ENCODE data around the gene SVIL. TPM values are rescaled to one million over a fixed set of nuclear protein-coding genes. Genes with fewer than 3 reads are reported as not detected.

SVIL gene
- total and polyA plus RNA-seq, 7 donors = 8.3 to 1,443 (median 637) TPM

DNA sequence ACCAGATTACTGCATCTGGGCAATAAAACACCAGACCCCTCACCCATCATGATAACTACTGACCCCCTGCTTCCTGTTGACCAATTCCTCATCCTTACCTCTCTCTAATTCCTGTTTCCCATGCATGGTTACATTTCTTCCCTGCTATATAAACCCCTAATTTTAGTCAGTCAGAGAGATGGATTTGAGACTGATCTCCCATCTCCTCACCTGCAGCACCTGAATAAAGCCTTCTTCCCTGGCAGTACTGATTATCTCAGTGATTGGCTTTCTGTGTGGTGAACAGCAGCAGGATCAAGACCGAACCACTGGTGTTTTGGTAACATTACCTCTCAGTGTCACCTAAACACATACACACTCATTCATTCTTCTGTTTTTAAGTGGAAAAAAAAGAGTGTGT is 41.2 kb upstream of the SVIL start:
- TF ChIP-seq POLR2A (IDR thresholded peaks at IDR 0.05) (no peak), POLR2AphosphoS5 (IDR thresholded peaks at IDR 0.05) (no peak), EP300 (IDR thresholded peaks at IDR 0.05) (no peak)
- TF ChIP-seq, protein P1, sequence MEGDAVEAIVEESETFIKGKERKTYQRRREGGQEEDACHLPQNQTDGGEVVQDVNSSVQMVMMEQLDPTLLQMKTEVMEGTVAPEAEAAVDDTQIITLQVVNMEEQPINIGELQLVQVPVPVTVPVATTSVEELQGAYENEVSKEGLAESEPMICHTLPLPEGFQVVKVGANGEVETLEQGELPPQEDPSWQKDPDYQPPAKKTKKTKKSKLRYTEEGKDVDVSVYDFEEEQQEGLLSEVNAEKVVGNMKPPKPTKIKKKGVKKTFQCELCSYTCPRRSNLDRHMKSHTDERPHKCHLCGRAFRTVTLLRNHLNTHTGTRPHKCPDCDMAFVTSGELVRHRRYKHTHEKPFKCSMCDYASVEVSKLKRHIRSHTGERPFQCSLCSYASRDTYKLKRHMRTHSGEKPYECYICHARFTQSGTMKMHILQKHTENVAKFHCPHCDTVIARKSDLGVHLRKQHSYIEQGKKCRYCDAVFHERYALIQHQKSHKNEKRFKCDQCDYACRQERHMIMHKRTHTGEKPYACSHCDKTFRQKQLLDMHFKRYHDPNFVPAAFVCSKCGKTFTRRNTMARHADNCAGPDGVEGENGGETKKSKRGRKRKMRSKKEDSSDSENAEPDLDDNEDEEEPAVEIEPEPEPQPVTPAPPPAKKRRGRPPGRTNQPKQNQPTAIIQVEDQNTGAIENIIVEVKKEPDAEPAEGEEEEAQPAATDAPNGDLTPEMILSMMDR (IDR thresholded peaks at IDR 0.05) = no peak
- peaks cover 0 to 89% (median 35%) of the 10 kb centered on the region in 4 donors for H3K36me3 ChIP-seq
- peak overlapping the region in 1 of 4 donors; percentile 25 for H3K27ac ChIP-seq
- H3K4me1 ChIP-seq = peaks cover 0 to 54% (median 41%) of the 10 kb centered on the region in 4 donors
- no peak for DNase-seq
- WGBS, 2 donors = 98 to 100% methylated on average over 1 of the region's 1 CpG
- no peaks in the 10 kb centered on the region for H3K27me3 ChIP-seq
- H3K9me3 ChIP-seq = no peaks in the 10 kb centered on the region
- no peak overlapping the region for H3K4me3 ChIP-seq
- intact Hi-C loops (cut with DNase I) = no loop called here

DNA sequence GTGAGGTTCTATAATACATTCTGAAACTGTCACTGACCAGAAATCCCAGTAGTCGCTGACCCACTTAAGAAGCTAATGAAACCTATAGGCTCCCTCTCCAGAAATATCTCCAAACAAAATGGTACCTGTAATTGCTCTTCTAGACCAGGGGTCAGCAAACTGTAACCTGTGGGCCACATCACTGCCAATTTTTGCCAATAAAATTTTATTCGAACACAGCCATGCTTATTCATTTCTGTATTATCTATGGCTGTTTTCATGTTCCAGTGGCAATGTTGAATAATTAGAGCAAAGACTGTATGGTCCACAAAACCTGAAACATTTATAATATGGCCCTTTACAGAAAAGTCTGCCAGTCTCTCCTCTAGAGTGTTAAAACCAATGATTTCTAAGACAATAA is 37.2 kb upstream of the SVIL start:
- Histone ChIP-seq H3K9me3 (no peaks in the 10 kb centered on the region), H3K27ac (peak overlapping the region in 2 of 4 donors; percentile 16 to 43), H3K4me1 (peaks cover 0 to 62% (median 49%) of the 10 kb centered on the region in 4 donors), H3K27me3 (no peaks in the 10 kb centered on the region), H3K36me3 (peaks cover 0 to 79% (median 22%) of the 10 kb centered on the region in 4 donors), H3K4me3 (no peak overlapping the region)
- DNase-seq = no peak
- intact Hi-C loops (cut with DNase I) = no loop called here
- TF ChIP-seq POLR2AphosphoS5 (IDR thresholded peaks at IDR 0.05) (no peak), POLR2A (IDR thresholded peaks at IDR 0.05) (no peak), EP300 (IDR thresholded peaks at IDR 0.05) (no peak)
- TF ChIP-seq, protein P1 (IDR thresholded peaks at IDR 0.05) = no peak
- WGBS, 2 donors = 92 to 97% methylated on average over 2 of the region's 2 CpGs

DNA sequence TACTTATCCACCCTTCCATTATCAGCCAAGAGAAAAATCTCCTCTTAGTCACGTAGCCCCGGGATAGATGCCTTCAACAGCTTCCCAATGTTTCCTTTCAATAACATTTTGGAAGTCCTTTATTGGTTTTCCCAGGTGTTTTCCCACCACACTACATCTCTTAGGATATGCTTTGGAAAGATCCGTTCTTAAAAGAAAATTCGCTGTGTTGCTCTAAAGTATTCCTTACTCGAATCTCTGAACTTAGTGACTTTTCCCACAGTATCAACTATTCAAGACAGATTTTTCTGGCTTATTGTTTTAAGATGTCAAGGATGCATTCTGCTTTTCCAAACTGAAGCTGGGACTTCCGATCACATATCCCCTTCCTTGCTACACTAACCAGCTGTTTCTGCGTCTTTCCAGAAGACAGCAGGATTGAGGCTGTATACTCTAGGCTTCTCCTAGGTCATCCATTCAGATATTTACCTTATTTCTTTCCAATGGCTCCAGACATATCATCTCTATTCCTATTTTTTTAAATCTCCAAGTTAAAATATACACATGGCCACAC is 36.5 kb upstream of the SVIL start:
- no peaks in the 10 kb centered on the region for H3K27me3 ChIP-seq
- H3K27ac ChIP-seq = peak overlapping the region in 3 of 4 donors; percentile 15 to 46 (median 43)
- TF ChIP-seq POLR2A (IDR thresholded peaks at IDR 0.05) = no peak
- TF ChIP-seq POLR2AphosphoS5 (IDR thresholded peaks at IDR 0.05) = no peak
- no peak for TF ChIP-seq EP300 (IDR thresholded peaks at IDR 0.05)
- TF ChIP-seq, protein P1 (IDR thresholded peaks at IDR 0.05) = no peak
- H3K9me3 ChIP-seq = no peaks in the 10 kb centered on the region
- H3K4me3 ChIP-seq = no peak overlapping the region
- H3K36me3 ChIP-seq = peaks cover 0 to 79% (median 20%) of the 10 kb centered on the region in 4 donors
- 90 to 91% methylated on average over 7 of the region's 7 CpGs for WGBS, 2 donors
- intact Hi-C loops (cut with DNase I) = no loop called here
- H3K4me1 ChIP-seq = peaks cover 0 to 65% (median 51%) of the 10 kb centered on the region in 4 donors
- no peak for DNase-seq

DNA sequence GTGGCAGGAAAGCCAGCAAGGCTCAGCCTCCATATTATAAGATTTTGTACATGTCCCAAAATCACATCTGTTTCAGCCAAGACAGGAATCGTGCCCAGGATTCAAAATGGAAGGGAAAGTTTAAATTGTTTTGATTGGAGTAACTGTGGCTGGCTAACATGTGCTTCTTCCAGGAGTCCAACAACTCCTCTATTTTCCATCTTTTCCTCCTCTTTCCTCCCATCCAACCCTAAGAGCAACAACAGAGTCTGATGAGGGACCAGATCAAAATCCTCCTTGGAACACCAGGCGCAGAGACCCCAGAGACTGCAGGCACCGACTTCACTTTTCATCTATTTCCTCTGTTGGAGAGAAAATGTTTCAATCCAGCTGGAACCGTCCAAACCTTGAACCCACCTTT is 36.0 kb upstream of the SVIL start:
- H3K4me3 ChIP-seq = no peak overlapping the region
- intact Hi-C loops (cut with DNase I) = no loop called here
- H3K27ac ChIP-seq = peak overlapping the region in 3 of 4 donors; percentile 15 to 46 (median 43)
- WGBS, 2 donors = 72 to 79% methylated on average over 4 of the region's 4 CpGs
- H3K4me1 ChIP-seq = peaks cover 0 to 71% (median 54%) of the 10 kb centered on the region in 4 donors
- no peak for TF ChIP-seq EP300 (IDR thresholded peaks at IDR 0.05)
- no peak for DNase-seq
- H3K9me3 ChIP-seq = no peaks in the 10 kb centered on the region
- H3K36me3 ChIP-seq = peaks cover 0 to 78% (median 17%) of the 10 kb centered on the region in 4 donors
- H3K27me3 ChIP-seq = no peaks in the 10 kb centered on the region

DNA sequence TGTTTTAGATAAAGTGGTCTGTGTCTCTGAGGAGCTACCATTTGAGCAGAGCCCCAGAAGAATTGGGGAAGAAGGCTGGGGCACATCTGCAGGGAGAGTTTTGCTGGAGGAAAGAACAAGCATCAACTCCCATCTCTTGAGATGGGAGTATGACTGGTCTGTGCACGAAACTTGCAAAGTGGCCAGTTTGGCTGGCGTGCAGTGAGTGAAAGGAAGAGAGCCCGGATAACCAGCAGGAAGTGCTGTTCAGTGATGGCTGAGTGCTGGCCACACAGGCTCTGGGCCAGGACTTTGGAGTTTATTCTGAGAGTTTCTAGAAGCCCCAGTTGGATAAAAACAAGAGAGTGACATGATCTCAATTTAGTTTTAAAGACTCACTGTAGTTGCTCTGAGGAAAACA is 34.4 kb upstream of the SVIL start:
- 82% methylated on average over 3 of the region's 3 CpGs for WGBS, 2 donors
- no peak overlapping the region for H3K4me3 ChIP-seq
- H3K9me3 ChIP-seq = no peaks in the 10 kb centered on the region
- DNase-seq = no peak
- TF ChIP-seq POLR2AphosphoS5 (IDR thresholded peaks at IDR 0.05) (no peak), EP300 (IDR thresholded peaks at IDR 0.05) (no peak), POLR2A (IDR thresholded peaks at IDR 0.05) (no peak)
- TF ChIP-seq, protein P1 (IDR thresholded peaks at IDR 0.05) = no peak
- peaks cover 0 to 72% (median 60%) of the 10 kb centered on the region in 4 donors for H3K4me1 ChIP-seq
- H3K36me3 ChIP-seq = peaks cover 0 to 70% (median 9%) of the 10 kb centered on the region in 4 donors
- intact Hi-C loops (cut with DNase I) = no loop called here
- H3K27ac ChIP-seq = peak overlapping the region in 2 of 4 donors; percentile 46 to 55
- H3K27me3 ChIP-seq = no peaks in the 10 kb centered on the region
